Neural cell (in vitro differentiated cells): ENCODE data around the gene ADAMTS19.

Source experiments
- EP300 ChIP-seq: fragments of 450-650 bp; conservative IDR thresholded peaks from 2 replicates; pipeline ENCODE4 v1.6.1; 2014; ENCODE audit warnings: antibody characterized with exemption, mild to moderate bottlenecking, moderate library complexity; ENCODE audit not compliant: poor library complexity, severe bottlenecking
- EZH2 ChIP-seq: fragments of 200-600, 300-800 bp; shearing (Covaris generic), sonication (generic); IDR thresholded peaks from 2 replicates; pipeline ENCODE4 v1.6.1; 2014; ENCODE audit warnings: antibody characterized with exemption, low read length, borderline replicate concordance, mild to moderate bottlenecking; ENCODE audit not compliant: insufficient read depth, poor library complexity, severe bottlenecking
- TAF1 ChIP-seq: IDR thresholded peaks from 2 replicates; pipeline ENCODE4 v1.6.1; 2012; ENCODE audit warnings: low read depth
- TF ChIP-seq, protein P1 (sequence below): fragments of 450-650 bp; IDR thresholded peaks from 2 replicates; pipeline ENCODE4 v1.5.1; 2014; ENCODE audit warnings: antibody characterized with exemption, mild to moderate bottlenecking, moderate library complexity; ENCODE audit not compliant: poor library complexity, severe bottlenecking
- TF ChIP-seq, protein P2 (sequence below): IDR thresholded peaks from 2 replicates; pipeline ENCODE4 v1.6.1; 2012; ENCODE audit warnings: borderline replicate concordance

DNA sequence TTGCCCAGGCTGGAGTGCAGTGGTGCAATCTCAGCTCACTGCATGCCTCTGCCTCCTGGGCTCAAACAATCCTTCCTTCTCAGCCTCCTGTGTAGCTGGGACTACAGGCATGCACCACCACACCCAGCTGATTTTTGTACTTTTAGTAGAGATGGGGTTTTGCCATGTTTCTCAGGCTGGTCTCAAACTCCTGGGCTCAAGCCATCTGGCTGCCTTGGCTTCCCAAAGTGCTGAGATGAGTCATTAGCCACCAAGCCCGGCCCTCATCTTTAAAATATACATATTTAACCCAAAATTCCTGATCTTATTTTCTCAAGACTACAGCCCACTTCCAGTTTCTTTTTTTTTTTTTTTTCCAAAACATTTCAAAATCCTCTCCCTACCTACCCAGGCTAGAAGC, 256.1 kb downstream of the ADAMTS19 start:
- TF ChIP-seq, protein P1, sequence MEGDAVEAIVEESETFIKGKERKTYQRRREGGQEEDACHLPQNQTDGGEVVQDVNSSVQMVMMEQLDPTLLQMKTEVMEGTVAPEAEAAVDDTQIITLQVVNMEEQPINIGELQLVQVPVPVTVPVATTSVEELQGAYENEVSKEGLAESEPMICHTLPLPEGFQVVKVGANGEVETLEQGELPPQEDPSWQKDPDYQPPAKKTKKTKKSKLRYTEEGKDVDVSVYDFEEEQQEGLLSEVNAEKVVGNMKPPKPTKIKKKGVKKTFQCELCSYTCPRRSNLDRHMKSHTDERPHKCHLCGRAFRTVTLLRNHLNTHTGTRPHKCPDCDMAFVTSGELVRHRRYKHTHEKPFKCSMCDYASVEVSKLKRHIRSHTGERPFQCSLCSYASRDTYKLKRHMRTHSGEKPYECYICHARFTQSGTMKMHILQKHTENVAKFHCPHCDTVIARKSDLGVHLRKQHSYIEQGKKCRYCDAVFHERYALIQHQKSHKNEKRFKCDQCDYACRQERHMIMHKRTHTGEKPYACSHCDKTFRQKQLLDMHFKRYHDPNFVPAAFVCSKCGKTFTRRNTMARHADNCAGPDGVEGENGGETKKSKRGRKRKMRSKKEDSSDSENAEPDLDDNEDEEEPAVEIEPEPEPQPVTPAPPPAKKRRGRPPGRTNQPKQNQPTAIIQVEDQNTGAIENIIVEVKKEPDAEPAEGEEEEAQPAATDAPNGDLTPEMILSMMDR = no peak
- TF ChIP-seq, protein P2, sequence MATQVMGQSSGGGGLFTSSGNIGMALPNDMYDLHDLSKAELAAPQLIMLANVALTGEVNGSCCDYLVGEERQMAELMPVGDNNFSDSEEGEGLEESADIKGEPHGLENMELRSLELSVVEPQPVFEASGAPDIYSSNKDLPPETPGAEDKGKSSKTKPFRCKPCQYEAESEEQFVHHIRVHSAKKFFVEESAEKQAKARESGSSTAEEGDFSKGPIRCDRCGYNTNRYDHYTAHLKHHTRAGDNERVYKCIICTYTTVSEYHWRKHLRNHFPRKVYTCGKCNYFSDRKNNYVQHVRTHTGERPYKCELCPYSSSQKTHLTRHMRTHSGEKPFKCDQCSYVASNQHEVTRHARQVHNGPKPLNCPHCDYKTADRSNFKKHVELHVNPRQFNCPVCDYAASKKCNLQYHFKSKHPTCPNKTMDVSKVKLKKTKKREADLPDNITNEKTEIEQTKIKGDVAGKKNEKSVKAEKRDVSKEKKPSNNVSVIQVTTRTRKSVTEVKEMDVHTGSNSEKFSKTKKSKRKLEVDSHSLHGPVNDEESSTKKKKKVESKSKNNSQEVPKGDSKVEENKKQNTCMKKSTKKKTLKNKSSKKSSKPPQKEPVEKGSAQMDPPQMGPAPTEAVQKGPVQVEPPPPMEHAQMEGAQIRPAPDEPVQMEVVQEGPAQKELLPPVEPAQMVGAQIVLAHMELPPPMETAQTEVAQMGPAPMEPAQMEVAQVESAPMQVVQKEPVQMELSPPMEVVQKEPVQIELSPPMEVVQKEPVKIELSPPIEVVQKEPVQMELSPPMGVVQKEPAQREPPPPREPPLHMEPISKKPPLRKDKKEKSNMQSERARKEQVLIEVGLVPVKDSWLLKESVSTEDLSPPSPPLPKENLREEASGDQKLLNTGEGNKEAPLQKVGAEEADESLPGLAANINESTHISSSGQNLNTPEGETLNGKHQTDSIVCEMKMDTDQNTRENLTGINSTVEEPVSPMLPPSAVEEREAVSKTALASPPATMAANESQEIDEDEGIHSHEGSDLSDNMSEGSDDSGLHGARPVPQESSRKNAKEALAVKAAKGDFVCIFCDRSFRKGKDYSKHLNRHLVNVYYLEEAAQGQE = no peak
- TF ChIP-seq EZH2 = no peak
- no peak for TF ChIP-seq EP300
- TF ChIP-seq TAF1 = no peak
